Osteoblast (primary cell): Measurements from ENCODE around the gene SNX9. TPM values are rescaled to one million over a fixed set of nuclear protein-coding genes. Genes with fewer than 3 reads are reported as not detected.
"Not testable (repeated sequence)": the region's sequence is repeated elsewhere in the genome, so short reads cannot be mapped to it uniquely, and the experiment has no call there.

ENCODE experiments used
- DNase-seq: peaks from one replicate; pipeline ENCODE4 v3.0.0; 2011; ENCODE audit warnings: low spot score, mixed read lengths; ENCODE audit not compliant: insufficient read length; ENCODE audit errors: missing footprints
- H2AFZ ChIP-seq: 2 replicates; pipeline ENCODE4 v1.6.0; 2011; ENCODE audit warnings: mild to moderate bottlenecking, low read length
- H3K27ac ChIP-seq: 2 replicates; pipeline ENCODE4 v1.5.1; 2011; ENCODE audit warnings: mild to moderate bottlenecking, low read depth, low read length, moderate library complexity
- H3K27me3 ChIP-seq: 2 replicates; pipeline ENCODE4 v1.6.0; 2012; ENCODE audit warnings: mild to moderate bottlenecking, control low read depth, inconsistent platforms, low read length, moderate library complexity; ENCODE audit not compliant: insufficient read depth
- H3K36me3 ChIP-seq: 2 replicates; pipeline ENCODE4 v1.5.1; 2011; ENCODE audit warnings: mild to moderate bottlenecking, low read length, control low read depth, moderate library complexity; ENCODE audit not compliant: insufficient read depth
- H3K4me1 ChIP-seq: 2 replicates; pipeline ENCODE4 v1.5.1; 2011; ENCODE audit warnings: mild to moderate bottlenecking, low read length, control low read depth, moderate library complexity; ENCODE audit not compliant: insufficient read depth
- H3K4me2 ChIP-seq: 2 replicates; pipeline ENCODE4 v1.6.0; 2011; ENCODE audit warnings: mild to moderate bottlenecking, low read length; ENCODE audit not compliant: insufficient read depth
- H3K4me3 ChIP-seq: fragments of 200-600 bp; sonication (generic); 3 replicates; pipeline ENCODE4 v1.5.1; 2012; ENCODE audit warnings: mild to moderate bottlenecking, low read length, inconsistent platforms; ENCODE audit not compliant: insufficient read depth
- H3K79me2 ChIP-seq: 2 replicates; pipeline ENCODE4 v1.6.0; 2012; ENCODE audit warnings: mild to moderate bottlenecking, low read length, control low read depth, inconsistent platforms; ENCODE audit not compliant: insufficient read depth
- H3K9me3 ChIP-seq: 2 replicates; pipeline ENCODE4 v1.5.1; 2011; ENCODE audit warnings: low read depth, low read length, control low read depth
- H4K20me1 ChIP-seq: 2 replicates; pipeline ENCODE4 v1.6.0; 2012; ENCODE audit warnings: mild to moderate bottlenecking, low read length, control low read depth; ENCODE audit not compliant: insufficient read depth
- CTCF ChIP-seq: IDR thresholded peaks from 2 replicates; pipeline ENCODE4 v1.5.1; 2011; ENCODE audit warnings: mild to moderate bottlenecking, low read depth, low read length, moderate library complexity; ENCODE audit errors: extremely low read depth
- total RNA-seq: library from RNA; depleted of rRNA; stranded (reverse); fragments of >200 nt; gene quantifications from 2 replicates; pipeline ENCODE4 v1.2.3, GENCODE V29; 2012

The SNX9 gene
- total RNA-seq, 1 donor = 147 TPM

GRCh38 chr6:157965387-157965786 lies 142.3 kb downstream of the SNX9 start:
- no peak overlapping the region for H3K27ac ChIP-seq
- H3K27me3 ChIP-seq = no peaks in the 10 kb centered on the region
- H2AFZ ChIP-seq = no peak overlapping the region
- H3K36me3 ChIP-seq = no peaks in the 10 kb centered on the region
- peaks cover 41% of the 10 kb centered on the region for H3K4me1 ChIP-seq
- no peak for TF ChIP-seq CTCF
- no peaks in the 10 kb centered on the region for H3K79me2 ChIP-seq
- no peaks in the 10 kb centered on the region for H4K20me1 ChIP-seq
- DNase-seq = no peak
- no peak overlapping the region for H3K4me3 ChIP-seq
- no peaks in the 10 kb centered on the region for H3K9me3 ChIP-seq
- H3K4me2 ChIP-seq = no peak overlapping the region

GRCh38 chr6:157966589-157966977 lies 143.5 kb downstream of the SNX9 start:
- H4K20me1 ChIP-seq = no peaks in the 10 kb centered on the region
- no peak for TF ChIP-seq CTCF
- H3K9me3 ChIP-seq = no peaks in the 10 kb centered on the region
- H2AFZ ChIP-seq = no peak overlapping the region
- no peak overlapping the region for H3K4me3 ChIP-seq
- H3K4me2 ChIP-seq = no peak overlapping the region
- H3K36me3 ChIP-seq = no peaks in the 10 kb centered on the region
- peaks cover 36% of the 10 kb centered on the region for H3K4me1 ChIP-seq
- H3K79me2 ChIP-seq = no peaks in the 10 kb centered on the region
- no peak overlapping the region for H3K27ac ChIP-seq
- no peaks in the 10 kb centered on the region for H3K27me3 ChIP-seq
- DNase-seq = no peak

GRCh38 chr6:157967020-157967419 lies 144.0 kb downstream of the SNX9 start:
- Histone ChIP-seq H3K9me3 (no peaks in the 10 kb centered on the region), H2AFZ (no peak overlapping the region), H3K4me1 (peaks cover 31% of the 10 kb centered on the region), H3K4me3 (no peak overlapping the region), H3K27me3 (no peaks in the 10 kb centered on the region), H3K4me2 (no peak overlapping the region), H3K27ac (no peak overlapping the region), H4K20me1 (no peaks in the 10 kb centered on the region), H3K36me3 (no peaks in the 10 kb centered on the region), H3K79me2 (no peaks in the 10 kb centered on the region)
- no peak for DNase-seq
- no peak for TF ChIP-seq CTCF

GRCh38 chr6:157967486-157967885 lies 144.4 kb downstream of the SNX9 start:
- no peaks in the 10 kb centered on the region for H3K9me3 ChIP-seq
- no peak overlapping the region for H2AFZ ChIP-seq
- peaks cover 28% of the 10 kb centered on the region for H3K4me1 ChIP-seq
- H3K4me2 ChIP-seq = no peak overlapping the region
- no peak overlapping the region for H3K4me3 ChIP-seq
- H3K36me3 ChIP-seq = no peaks in the 10 kb centered on the region
- DNase-seq = no peak
- no peak overlapping the region for H3K27ac ChIP-seq
- no peaks in the 10 kb centered on the region for H4K20me1 ChIP-seq
- no peaks in the 10 kb centered on the region for H3K79me2 ChIP-seq
- no peaks in the 10 kb centered on the region for H3K27me3 ChIP-seq
- TF ChIP-seq CTCF = no peak

- H3K4me3 ChIP-seq, H4K20me1 ChIP-seq, H3K9me3 ChIP-seq, H3K4me2 ChIP-seq, H3K79me2 ChIP-seq, H3K27ac ChIP-seq, H3K27me3 ChIP-seq, H2AFZ ChIP-seq, DNase-seq, H3K36me3 ChIP-seq: not testable (repeated sequence)
- peaks cover 17% of the 10 kb centered on the region for H3K4me1 ChIP-seq
Measured at GRCh38 chr6:157972177-157972576, 149.1 kb downstream of the SNX9 start.
